ENCODE measurements around the gene FOXP1. TPM values are rescaled to one million over a fixed set of nuclear protein-coding genes. Genes with fewer than 3 reads are reported as not detected.

Gene FOXP1
- total and polyA plus RNA-seq, 12 donors = 4.8 to 56.0 (median 43.8) TPM

DNA sequence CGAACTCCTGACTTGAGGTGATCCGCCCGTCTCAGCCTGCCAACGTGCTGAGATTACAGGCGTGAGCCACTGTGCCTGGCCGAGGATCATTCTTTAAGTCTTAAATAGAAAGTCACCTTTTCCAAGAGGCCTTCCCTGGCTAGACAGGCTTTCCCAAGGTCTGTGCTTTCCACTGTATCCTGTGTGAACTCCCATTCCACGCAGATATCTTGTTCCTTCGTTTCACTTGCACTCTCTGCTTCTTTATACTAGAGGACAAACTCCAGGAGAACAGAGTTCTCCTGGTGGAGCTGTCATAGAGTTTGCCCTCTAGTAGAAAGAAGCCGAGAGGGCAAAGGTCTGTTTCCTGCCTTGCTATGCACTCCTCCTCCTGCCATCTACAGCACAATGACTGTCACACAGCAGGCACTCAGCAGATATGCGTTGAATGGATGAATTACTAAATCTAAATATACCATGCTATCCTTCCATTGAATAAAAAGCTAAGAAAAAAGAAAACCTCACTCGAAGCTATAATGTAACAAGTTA, 211.2 kb downstream of the FOXP1 start:
- Histone ChIP-seq H3K9me3 (no peaks in the 10 kb centered on the region), H3K27ac (no peak overlapping the region), H3K4me3 (no peak overlapping the region), H3K4me1 (peaks cover 0 to 25% (median 5%) of the 10 kb centered on the region in 9 donors), H3K36me3 (no peaks in the 10 kb centered on the region), H3K27me3 (no peaks in the 10 kb centered on the region)
- 91 to 92% methylated on average over 11 of the region's 11 CpGs for WGBS, 2 donors
- ATAC-seq (no peak), DNase-seq (no peak)
- intact Hi-C loops (cut with DNase I) = no loop called here
- TF ChIP-seq, protein P1, sequence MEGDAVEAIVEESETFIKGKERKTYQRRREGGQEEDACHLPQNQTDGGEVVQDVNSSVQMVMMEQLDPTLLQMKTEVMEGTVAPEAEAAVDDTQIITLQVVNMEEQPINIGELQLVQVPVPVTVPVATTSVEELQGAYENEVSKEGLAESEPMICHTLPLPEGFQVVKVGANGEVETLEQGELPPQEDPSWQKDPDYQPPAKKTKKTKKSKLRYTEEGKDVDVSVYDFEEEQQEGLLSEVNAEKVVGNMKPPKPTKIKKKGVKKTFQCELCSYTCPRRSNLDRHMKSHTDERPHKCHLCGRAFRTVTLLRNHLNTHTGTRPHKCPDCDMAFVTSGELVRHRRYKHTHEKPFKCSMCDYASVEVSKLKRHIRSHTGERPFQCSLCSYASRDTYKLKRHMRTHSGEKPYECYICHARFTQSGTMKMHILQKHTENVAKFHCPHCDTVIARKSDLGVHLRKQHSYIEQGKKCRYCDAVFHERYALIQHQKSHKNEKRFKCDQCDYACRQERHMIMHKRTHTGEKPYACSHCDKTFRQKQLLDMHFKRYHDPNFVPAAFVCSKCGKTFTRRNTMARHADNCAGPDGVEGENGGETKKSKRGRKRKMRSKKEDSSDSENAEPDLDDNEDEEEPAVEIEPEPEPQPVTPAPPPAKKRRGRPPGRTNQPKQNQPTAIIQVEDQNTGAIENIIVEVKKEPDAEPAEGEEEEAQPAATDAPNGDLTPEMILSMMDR (IDR thresholded peaks at IDR 0.05) = no peak

DNA sequence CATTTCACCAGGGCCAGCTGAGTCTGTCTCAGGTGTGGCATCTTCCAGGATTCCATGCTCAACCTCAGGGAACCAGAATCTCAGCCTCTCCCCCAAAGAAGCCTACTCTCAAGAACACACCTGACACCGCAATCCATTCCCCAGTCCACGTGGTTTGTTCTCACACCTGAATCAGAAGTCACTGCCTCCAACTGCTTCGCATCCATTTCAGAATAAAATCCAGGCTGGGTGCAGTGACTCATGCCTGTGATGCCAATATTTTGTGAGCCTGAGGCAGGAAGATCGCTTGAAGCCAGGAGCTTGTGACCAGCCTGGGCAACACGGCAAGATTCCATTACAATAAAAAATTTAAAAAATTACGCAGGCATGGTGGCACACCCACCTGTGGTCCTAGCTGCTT, 212.2 kb downstream of the FOXP1 start:
- no peaks in the 10 kb centered on the region for H3K9me3 ChIP-seq
- TF ChIP-seq, protein P1 (IDR thresholded peaks at IDR 0.05) = no peak
- H3K4me3 ChIP-seq = no peak overlapping the region
- DNase-seq = no peak
- ATAC-seq = no peak
- H3K4me1 ChIP-seq = peaks cover 0 to 25% (median 5%) of the 10 kb centered on the region in 9 donors
- H3K27ac ChIP-seq = no peak overlapping the region
- intact Hi-C loops (cut with DNase I) = no loop called here
- no peaks in the 10 kb centered on the region for H3K36me3 ChIP-seq
- 97% methylated on average over 6 of the region's 6 CpGs for WGBS, 2 donors
- no peaks in the 10 kb centered on the region for H3K27me3 ChIP-seq

DNA sequence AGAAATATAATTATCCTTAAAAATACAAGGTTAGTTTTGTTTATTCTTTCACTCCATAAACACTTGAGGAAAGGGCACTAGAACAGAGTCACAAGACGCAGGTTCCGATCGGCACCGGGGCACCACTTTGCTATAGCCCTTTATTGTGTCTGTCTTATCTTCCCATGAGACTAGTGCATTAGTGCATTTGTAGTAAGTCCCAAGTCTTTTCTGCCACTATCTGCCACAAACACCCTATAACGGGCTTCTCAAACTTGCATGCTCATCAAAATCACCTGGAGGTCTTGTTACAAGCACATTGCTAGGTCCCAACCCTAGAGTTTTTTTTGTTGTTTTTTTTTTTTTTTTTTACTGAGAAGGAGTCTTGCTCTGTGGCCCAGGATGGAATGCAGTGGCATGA, 213.1 kb downstream of the FOXP1 start:
- no peaks in the 10 kb centered on the region for H3K36me3 ChIP-seq
- H3K4me1 ChIP-seq = peaks cover 0 to 25% (median 5%) of the 10 kb centered on the region in 9 donors
- H3K4me3 ChIP-seq = no peak overlapping the region
- no peak for DNase-seq
- 65 to 81% methylated on average over 5 of the region's 5 CpGs for WGBS, 2 donors
- no peaks in the 10 kb centered on the region for H3K27me3 ChIP-seq
- no peak for ATAC-seq
- TF ChIP-seq, protein P1 (IDR thresholded peaks at IDR 0.05) = no peak
- H3K9me3 ChIP-seq = no peaks in the 10 kb centered on the region
- no peak overlapping the region for H3K27ac ChIP-seq
- intact Hi-C loops (cut with DNase I) = no loop called here

DNA sequence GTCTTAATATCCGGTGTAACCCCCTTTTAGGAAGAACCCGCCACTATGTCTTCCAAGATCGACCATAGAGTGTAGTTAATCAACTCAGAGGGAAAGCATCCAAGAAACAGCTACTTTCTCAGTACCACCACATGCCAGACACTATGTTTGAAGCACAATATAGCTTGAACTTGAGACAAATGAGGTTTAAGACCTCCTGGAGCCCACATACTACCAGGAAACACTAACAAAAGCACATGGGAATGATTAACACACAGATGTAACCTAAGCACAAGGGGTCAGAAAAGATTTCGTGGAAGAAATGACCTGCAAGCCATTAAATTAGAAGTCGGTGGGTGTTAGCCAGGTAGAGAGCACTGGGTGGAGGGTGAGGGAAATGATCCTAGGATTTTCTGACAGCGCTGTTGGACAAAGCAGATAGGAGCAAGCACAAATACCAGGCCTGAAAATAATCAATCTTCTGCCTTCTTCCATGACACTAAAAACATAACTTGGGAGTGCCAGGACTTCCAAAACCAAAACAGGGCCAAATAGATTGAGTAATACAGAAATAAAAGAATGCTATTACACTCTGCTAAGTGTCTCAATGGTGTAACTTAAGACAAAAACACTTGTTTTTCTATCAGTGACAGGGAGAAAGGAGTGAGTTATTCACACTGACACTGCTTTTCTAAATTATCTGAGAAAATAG, 213.7 kb downstream of the FOXP1 start:
- DNase-seq = no peak
- intact Hi-C loops (cut with DNase I) = no loop called here

More for the DNA sequence above, 213.7 kb downstream of the FOXP1 start:
- H3K4me1 ChIP-seq = peaks cover 0 to 21% (median 5%) of the 10 kb centered on the region in 9 donors
- TF ChIP-seq, protein P1 (IDR thresholded peaks at IDR 0.05) = no peak
- WGBS, 2 donors = 84 to 85% methylated on average over 6 of the region's 6 CpGs
- H3K9me3 ChIP-seq = no peaks in the 10 kb centered on the region
- H3K27ac ChIP-seq = no peak overlapping the region
- peak in 2 of 8 donors; percentile 47 to 63 for ATAC-seq
- no peak overlapping the region for H3K4me3 ChIP-seq
- no peaks in the 10 kb centered on the region for H3K36me3 ChIP-seq
- no peaks in the 10 kb centered on the region for H3K27me3 ChIP-seq

All from heart right ventricle (tissue), 16 donors.